Testis (tissue), 3 donors: Measurements from ENCODE around the gene DCBLD2. TPM values are rescaled to one million over a fixed set of nuclear protein-coding genes. Genes with fewer than 3 reads are reported as not detected.

Source experiments
- DNase-seq: peaks from one replicate; pipeline ENCODE4 v3.0.0-alpha.2; 2019
- H3K27ac ChIP-seq, 2 donors: fragments of 200-600 bp; sonication (generic); one replicate each; pipeline ENCODE4 v1.5.1; 2019
- H3K27me3 ChIP-seq: fragments of 200-600 bp; sonication (generic); one replicate; pipeline ENCODE4 v1.5.1; 2019
- H3K36me3 ChIP-seq: fragments of 200-600 bp; sonication (generic); one replicate; pipeline ENCODE4 v1.5.1; 2017; ENCODE audit warnings: low read depth; ENCODE audit errors: missing control alignments
- H3K4me1 ChIP-seq: fragments of 200-600 bp; sonication (generic); one replicate; pipeline ENCODE4 v1.5.1; 2019
- H3K4me3 ChIP-seq, 2 donors: fragments of 200-600 bp; sonication (generic); one replicate each; pipeline ENCODE4 v1.5.1; 2017 to 2019
- H3K9me3 ChIP-seq: fragments of 200-600 bp; sonication (generic); one replicate; pipeline ENCODE4 v1.5.1; 2017
- POLR2A ChIP-seq: fragments of 450-650 bp; IDR thresholded peaks from one replicate; pipeline ENCODE4 v1.6.1; 2017; ENCODE audit warnings: antibody characterized with exemption, mild to moderate bottlenecking, moderate library complexity
- WGBS, 2 donors: methylation state at CpG; one replicate each; pipeline ENCODE4 v1.1.5; 2018; 5-methylcytosine and 5-hydroxymethylcytosine counted together
- intact Hi-C: fragments of 100-400 bp; cut with DNase I; formaldehyde crosslinking; loops from one replicate; pipeline ENCODE4 v1.15.1; 2023; ENCODE audit warnings: low total_unique reads
- polyA plus RNA-seq: library from polyadenylated mRNA; stranded (reverse); fragments of 350-450 nt; fragmentation: Illumina TruSeq; extraction: RNeasy Lipid Tissue Mini Kit (QIAGEN cat#74804); gene quantifications from one replicate; pipeline ENCODE4 v1.2.3, GENCODE V29; 2014; ENCODE audit warnings: low read depth, low replicate concordance; ENCODE audit not compliant: insufficient read depth
- total RNA-seq, 2 donors: library from RNA; depleted of rRNA; stranded (reverse); fragments of >200 nt; gene quantifications; one replicate each; pipeline ENCODE4 v1.2.3, GENCODE V29; 2016
- TF ChIP-seq, protein P1 (sequence below), 3 experiments: fragments of 450-650 bp in 2 of 3; fragments of 200-600 bp in 1 of 3; sonication (generic) in 1 of 3; IDR thresholded peaks; one replicate each; pipeline ENCODE4 v1.5.1; 2016 to 2019; ENCODE audit warnings: antibody characterized with exemption in 3 of 3, mild to moderate bottlenecking in 2 of 3, moderate library complexity in 1 of 3

The DCBLD2 gene
- total and polyA plus RNA-seq, 3 donors from 2014 or later: 48.5 to 211 (median 161) TPM

DNA sequence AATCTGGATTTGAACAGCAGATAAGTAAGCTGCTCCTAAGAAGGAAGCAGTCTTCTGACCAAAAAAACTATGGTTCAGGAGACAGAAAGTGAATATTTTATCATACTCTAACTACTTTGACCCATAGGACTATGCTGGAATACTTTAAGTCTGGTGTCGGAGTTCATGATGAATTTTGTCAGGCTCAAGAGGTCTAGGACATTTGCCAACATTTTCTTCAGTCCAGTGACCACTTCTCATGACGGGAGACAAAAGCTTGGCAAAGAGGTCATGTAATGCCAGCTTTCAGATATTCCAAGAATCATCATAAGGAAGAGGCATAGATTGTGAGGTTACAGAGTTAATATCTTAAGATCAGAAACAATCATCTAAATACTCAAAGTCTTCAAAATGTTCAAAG is 20.5 kb upstream of the DCBLD2 start:
- TF ChIP-seq, protein P1, sequence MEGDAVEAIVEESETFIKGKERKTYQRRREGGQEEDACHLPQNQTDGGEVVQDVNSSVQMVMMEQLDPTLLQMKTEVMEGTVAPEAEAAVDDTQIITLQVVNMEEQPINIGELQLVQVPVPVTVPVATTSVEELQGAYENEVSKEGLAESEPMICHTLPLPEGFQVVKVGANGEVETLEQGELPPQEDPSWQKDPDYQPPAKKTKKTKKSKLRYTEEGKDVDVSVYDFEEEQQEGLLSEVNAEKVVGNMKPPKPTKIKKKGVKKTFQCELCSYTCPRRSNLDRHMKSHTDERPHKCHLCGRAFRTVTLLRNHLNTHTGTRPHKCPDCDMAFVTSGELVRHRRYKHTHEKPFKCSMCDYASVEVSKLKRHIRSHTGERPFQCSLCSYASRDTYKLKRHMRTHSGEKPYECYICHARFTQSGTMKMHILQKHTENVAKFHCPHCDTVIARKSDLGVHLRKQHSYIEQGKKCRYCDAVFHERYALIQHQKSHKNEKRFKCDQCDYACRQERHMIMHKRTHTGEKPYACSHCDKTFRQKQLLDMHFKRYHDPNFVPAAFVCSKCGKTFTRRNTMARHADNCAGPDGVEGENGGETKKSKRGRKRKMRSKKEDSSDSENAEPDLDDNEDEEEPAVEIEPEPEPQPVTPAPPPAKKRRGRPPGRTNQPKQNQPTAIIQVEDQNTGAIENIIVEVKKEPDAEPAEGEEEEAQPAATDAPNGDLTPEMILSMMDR (IDR thresholded peaks at IDR 0.05): no peak
- TF ChIP-seq POLR2A: no peak
- no peak for DNase-seq
- WGBS, 2 donors: 66 to 72% methylated on average over 2 of the region's 2 CpGs
- Histone ChIP-seq H3K36me3 (no peaks in the 10 kb centered on the region), H3K9me3 (no peaks in the 10 kb centered on the region), H3K27ac (no peak overlapping the region), H3K27me3 (no peaks in the 10 kb centered on the region), H3K4me1 (peaks cover 9% of the 10 kb centered on the region), H3K4me3 (no peak overlapping the region)
- intact Hi-C loops: no loop called here

GRCh38 chr3:98920166-98920565 is 18.7 kb upstream of the DCBLD2 start:
- no peak for DNase-seq
- intact Hi-C loops: no loop called here
- Histone ChIP-seq H3K4me1 (peaks cover 9% of the 10 kb centered on the region), H3K27me3 (no peaks in the 10 kb centered on the region), H3K36me3 (no peaks in the 10 kb centered on the region), H3K4me3 (no peak overlapping the region), H3K9me3 (no peaks in the 10 kb centered on the region), H3K27ac (no peak overlapping the region)
- 94% methylated on average over 2 of the region's 2 CpGs for WGBS, 2 donors
- TF ChIP-seq, protein P1 (IDR thresholded peaks at IDR 0.05): no peak
- no peak for TF ChIP-seq POLR2A

DNA sequence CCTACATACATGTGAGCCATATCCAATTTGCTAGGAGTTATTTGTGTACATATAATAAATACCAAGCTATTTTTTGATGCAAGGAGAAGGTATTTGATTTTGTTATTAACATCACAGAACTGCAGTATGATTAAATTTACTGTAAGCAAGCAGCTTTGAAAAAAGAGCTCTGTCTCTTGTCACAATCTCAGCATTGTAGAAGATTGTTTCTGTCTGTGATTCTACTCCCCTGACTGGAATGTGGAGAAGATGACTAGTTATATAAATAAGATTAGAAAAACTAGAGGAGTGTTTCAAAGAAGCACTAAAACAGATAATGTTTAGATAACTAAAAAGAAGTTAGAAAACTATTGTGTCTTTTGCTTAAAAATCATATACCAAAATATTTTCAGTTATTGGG is 17.1 kb upstream of the DCBLD2 start:
- DNase-seq: no peak
- no peaks in the 10 kb centered on the region for H3K36me3 ChIP-seq
- no peaks in the 10 kb centered on the region for H3K9me3 ChIP-seq
- no peak for TF ChIP-seq POLR2A
- TF ChIP-seq, protein P1 (IDR thresholded peaks at IDR 0.05): no peak
- peaks cover 9% of the 10 kb centered on the region for H3K4me1 ChIP-seq
- H3K27ac ChIP-seq: peak overlapping the region in 1 of 2 donors; percentile 2
- intact Hi-C loops: no loop called here
- no peak overlapping the region for H3K4me3 ChIP-seq
- no peaks in the 10 kb centered on the region for H3K27me3 ChIP-seq

GRCh38 chr3:98917608-98918007 is 16.1 kb upstream of the DCBLD2 start:
- peaks cover 9% of the 10 kb centered on the region for H3K4me1 ChIP-seq
- no peaks in the 10 kb centered on the region for H3K27me3 ChIP-seq
- no peaks in the 10 kb centered on the region for H3K36me3 ChIP-seq
- no peaks in the 10 kb centered on the region for H3K9me3 ChIP-seq
- no peak overlapping the region for H3K27ac ChIP-seq
- DNase-seq: peak; percentile 58
- TF ChIP-seq, protein P1 (IDR thresholded peaks at IDR 0.05): no peak
- TF ChIP-seq POLR2A: no peak
- 50% methylated on average over 1 of the region's 1 CpG for WGBS, 2 donors
- H3K4me3 ChIP-seq: no peak overlapping the region
- intact Hi-C loops: no loop called here

DNA sequence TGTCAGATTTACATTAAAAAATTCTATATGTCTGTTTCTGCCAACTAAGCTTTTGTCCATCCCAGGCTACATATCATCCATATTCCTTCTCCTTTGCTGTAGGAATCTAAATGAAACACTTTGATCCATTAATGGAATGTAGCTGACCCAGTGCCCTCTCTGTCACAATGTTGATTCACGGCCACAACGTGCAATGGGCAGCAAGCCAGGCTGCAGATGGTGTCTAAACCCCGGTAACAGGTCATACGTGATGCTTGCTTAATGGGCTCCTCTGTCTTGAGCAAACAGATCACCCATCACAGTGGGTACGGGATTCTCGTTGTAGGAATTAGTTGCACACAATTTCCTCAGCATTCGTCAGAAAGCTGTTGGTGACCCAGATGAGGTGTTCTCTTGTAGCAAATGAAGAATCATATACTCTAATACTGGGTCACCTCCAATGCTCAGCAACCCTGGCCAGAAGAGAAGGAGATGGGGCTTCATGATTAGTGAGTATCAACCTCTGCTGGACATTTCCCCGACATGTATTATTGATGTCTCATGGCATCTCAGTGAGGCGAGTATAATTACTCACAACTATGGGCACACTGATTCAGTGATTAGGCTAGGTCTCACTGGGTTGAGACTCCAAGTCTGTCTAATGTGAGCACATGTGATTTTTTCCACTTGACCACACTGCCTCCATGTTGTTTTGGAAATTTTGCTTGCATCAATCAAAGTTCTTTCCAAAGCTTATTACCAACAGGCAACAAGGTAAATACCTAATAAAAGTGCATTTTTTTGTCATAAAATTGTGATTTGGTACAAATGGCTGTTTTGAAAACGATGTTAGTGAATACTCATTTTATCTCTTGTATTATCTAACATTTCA is 12.9 kb upstream of the DCBLD2 start:
- intact Hi-C loops: no loop called here
- TF ChIP-seq POLR2A: no peak
- TF ChIP-seq, protein P1 (IDR thresholded peaks at IDR 0.05): no peak
- Histone ChIP-seq H3K27me3 (no peaks in the 10 kb centered on the region), H3K4me3 (no peak overlapping the region), H3K4me1 (peaks cover 5% of the 10 kb centered on the region), H3K27ac (no peak overlapping the region), H3K36me3 (no peaks in the 10 kb centered on the region), H3K9me3 (no peaks in the 10 kb centered on the region)
- no peak for DNase-seq
- 69 to 73% methylated on average over 10 of the region's 10 CpGs for WGBS, 2 donors
